ENCODE results near the gene CDCA7.

DNA sequence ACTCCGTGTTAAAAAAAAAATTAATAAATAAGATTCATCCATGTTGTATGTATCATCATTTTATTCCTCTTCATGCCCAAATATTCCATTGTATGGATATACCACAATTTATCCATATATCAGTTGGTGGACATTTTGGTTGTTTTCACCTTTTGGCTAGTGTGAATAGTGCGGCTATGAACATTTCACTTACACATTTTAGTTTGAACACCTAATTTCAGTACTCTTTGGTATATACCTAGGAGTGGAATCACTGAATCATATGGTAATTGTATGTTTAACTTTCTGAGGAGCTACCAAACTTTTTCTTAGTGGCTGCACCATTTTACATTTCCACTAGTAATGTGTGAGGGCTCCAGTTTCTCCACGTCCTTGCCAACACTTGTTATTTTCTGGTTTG lies 20.0 kb downstream of the CDCA7 start:
- TF ChIP-seq, protein P1, sequence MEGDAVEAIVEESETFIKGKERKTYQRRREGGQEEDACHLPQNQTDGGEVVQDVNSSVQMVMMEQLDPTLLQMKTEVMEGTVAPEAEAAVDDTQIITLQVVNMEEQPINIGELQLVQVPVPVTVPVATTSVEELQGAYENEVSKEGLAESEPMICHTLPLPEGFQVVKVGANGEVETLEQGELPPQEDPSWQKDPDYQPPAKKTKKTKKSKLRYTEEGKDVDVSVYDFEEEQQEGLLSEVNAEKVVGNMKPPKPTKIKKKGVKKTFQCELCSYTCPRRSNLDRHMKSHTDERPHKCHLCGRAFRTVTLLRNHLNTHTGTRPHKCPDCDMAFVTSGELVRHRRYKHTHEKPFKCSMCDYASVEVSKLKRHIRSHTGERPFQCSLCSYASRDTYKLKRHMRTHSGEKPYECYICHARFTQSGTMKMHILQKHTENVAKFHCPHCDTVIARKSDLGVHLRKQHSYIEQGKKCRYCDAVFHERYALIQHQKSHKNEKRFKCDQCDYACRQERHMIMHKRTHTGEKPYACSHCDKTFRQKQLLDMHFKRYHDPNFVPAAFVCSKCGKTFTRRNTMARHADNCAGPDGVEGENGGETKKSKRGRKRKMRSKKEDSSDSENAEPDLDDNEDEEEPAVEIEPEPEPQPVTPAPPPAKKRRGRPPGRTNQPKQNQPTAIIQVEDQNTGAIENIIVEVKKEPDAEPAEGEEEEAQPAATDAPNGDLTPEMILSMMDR (IDR thresholded peaks at IDR 0.05 in 8 of 11, conservative IDR thresholded peaks at IDR 0.05 in 3 of 11), result no peak
- no peak for TF ChIP-seq POLR2A (IDR thresholded peaks at IDR 0.05)
